CD4-positive, alpha-beta T cell (primary cell): ENCODE measurements around the gene AIMP2. TPM values are rescaled to one million over a fixed set of nuclear protein-coding genes. Genes with fewer than 3 reads are reported as not detected.
A peak's percentile ranks its signal among the peaks of the same experiment; 100 is the strongest.

ENCODE experiments used
- ATAC-seq: fragments of 200-7000 bp; cut with Tn5 transposase; one replicate; pipeline ENCODE4 v1.10.0; 2022; ENCODE audit warnings: mild to moderate bottlenecking; ENCODE audit not compliant: poor library complexity
- CTCF ChIA-PET: fragments of 350-600 bp; sonication (Branson Sonifier 250); formaldehyde crosslinking; loops from one replicate; lab custom pipeline; 2021; ENCODE audit warnings: antibody characterized with exemption, inconsistent platforms; lab: Charles Lee
- POLR2A ChIA-PET: fragments of 350-600 bp; sonication (Branson Sonifier 250); formaldehyde crosslinking; loops from one replicate; lab custom pipeline; 2021; ENCODE audit warnings: antibody characterized with exemption, inconsistent platforms; lab: Charles Lee
- DNase-seq, 14 experiments: peaks; one replicate each; pipeline ENCODE4 v3.0.0-alpha.2; 2013 to 2020; ENCODE audit warnings: mixed read lengths in 2 of 14
- H3K27ac ChIP-seq, 2 donors: one replicate each; pipeline versions ENCODE4 v1.5.1 to v1.7.0; 2013; ENCODE audit warnings: low read length in 2 of 2, low read depth in 1 of 2, mild to moderate bottlenecking in 1 of 2
- H3K27me3 ChIP-seq, 2 experiments: 1 replicate in 1 of 2; 2 replicates in 1 of 2; pipeline versions ENCODE4 v1.6.1 to v1.7.0; 2013; ENCODE audit warnings: low read length in 2 of 2, control low read depth in 1 of 2, mild to moderate bottlenecking in 1 of 2, moderate library complexity in 1 of 2; ENCODE audit not compliant: insufficient read depth in 2 of 2, control insufficient read depth in 1 of 2
- H3K36me3 ChIP-seq: one replicate; pipeline ENCODE4 v1.6.1; 2013; ENCODE audit warnings: low read length, control low read depth; ENCODE audit not compliant: insufficient read depth
- H3K4me1 ChIP-seq: one replicate; pipeline ENCODE4 v1.6.1; 2013; ENCODE audit warnings: low read length, control low read depth; ENCODE audit not compliant: insufficient read depth
- H3K4me3 ChIP-seq: one replicate; pipeline ENCODE4 v1.5.1; 2013; ENCODE audit warnings: mild to moderate bottlenecking, low read length, moderate library complexity
- H3K9me3 ChIP-seq, 2 experiments: 1 replicate in 1 of 2; 2 replicates in 1 of 2; pipeline versions ENCODE4 v1.6.1 to v1.7.0; 2013; ENCODE audit warnings: low read length in 2 of 2, mild to moderate bottlenecking in 2 of 2, control low read depth in 1 of 2, moderate library complexity in 1 of 2; ENCODE audit not compliant: control insufficient read depth in 1 of 2, insufficient read depth in 1 of 2
- H3K27ac Mint-ChIP-seq: one replicate; pipeline ENCODE4 v1.8.0; 2020; ENCODE audit warnings: mixed read lengths
- H3K27me3 Mint-ChIP-seq: one replicate; pipeline ENCODE4 v1.8.0; 2021; ENCODE audit warnings: mixed read lengths
- H3K36me3 Mint-ChIP-seq: one replicate; pipeline ENCODE4 v1.8.0; 2021; ENCODE audit warnings: low read depth, mixed read lengths
- H3K4me1 Mint-ChIP-seq: one replicate; pipeline ENCODE4 v1.8.0; 2021; ENCODE audit warnings: low read depth, mixed read lengths
- H3K4me3 Mint-ChIP-seq: one replicate; pipeline ENCODE4 v1.8.0; 2020; ENCODE audit warnings: mild to moderate bottlenecking, mixed read lengths
- H3K9me3 Mint-ChIP-seq: one replicate; pipeline ENCODE4 v1.8.0; 2020; ENCODE audit warnings: mixed read lengths
- CTCF ChIP-seq: fragments of 200-600 bp; IDR thresholded peaks from one replicate; pipeline ENCODE4 v1.8.0; 2022; ENCODE audit warnings: antibody characterized with exemption, mild to moderate bottlenecking
- intact Hi-C, 2 experiments: fragments of 100-400 bp; cut with DNase I in 1 of 2; cut with micrococcal nuclease in 1 of 2; formaldehyde crosslinking; loops; one replicate each; pipeline versions ENCODE4 v1.15.1 to v1.9.0; 2023 to 2025; cut with DNase I, micrococcal nuclease
- total RNA-seq, 174 experiments: library from RNA in 2 of 174; stranded (reverse) in 2 of 174; gene quantifications; one replicate each; pipeline ENCODE4 v1.2.3 and lab custom pipeline; 2021 to 2026

AIMP2 gene
- total RNA-seq, 2 experiments from 2014 or later: 4.3 to 5.4 TPM

- H3K27ac Mint-ChIP-seq: no peak overlapping the region
- ChIA-PET POLR2A (no interaction called here), CTCF (no interaction called here)
- intact Hi-C loops: no loop called here
- H3K36me3 Mint-ChIP-seq: peaks cover 83% of the 10 kb centered on the region
- no peaks in the 10 kb centered on the region for H3K9me3 Mint-ChIP-seq
- no peak overlapping the region for H3K4me3 Mint-ChIP-seq
- DNase-seq (no peak), ATAC-seq (no peak)
- H3K27me3 Mint-ChIP-seq: no peaks in the 10 kb centered on the region
- TF ChIP-seq CTCF: no peak
- Histone ChIP-seq H3K27ac (no peak overlapping the region), H3K4me3 (no peak overlapping the region), H3K27me3 (no peaks in the 10 kb centered on the region), H3K9me3 (no peaks in the 10 kb centered on the region), H3K4me1 (peaks cover 3% of the 10 kb centered on the region), H3K36me3 (peaks cover 56% of the 10 kb centered on the region)
- H3K4me1 Mint-ChIP-seq: peaks cover 7% of the 10 kb centered on the region
These were observed 23.6 kb downstream of the AIMP2 start for GRCh38 chr7:6032641-6033040.

GRCh38 chr7:6035165-6035564 is 26.1 kb downstream of the AIMP2 start:
- no peaks in the 10 kb centered on the region for H3K9me3 ChIP-seq
- H3K36me3 ChIP-seq: peaks cover 68% of the 10 kb centered on the region
- no peaks in the 10 kb centered on the region for H3K4me1 Mint-ChIP-seq
- no peaks in the 10 kb centered on the region for H3K27me3 Mint-ChIP-seq
- intact Hi-C loops: no loop called here
- peaks cover 3% of the 10 kb centered on the region for H3K4me1 ChIP-seq
- no peak for DNase-seq
- no peaks in the 10 kb centered on the region for H3K9me3 Mint-ChIP-seq
- ChIA-PET POLR2A (no interaction called here), CTCF (no interaction called here)
- no peaks in the 10 kb centered on the region for H3K27me3 ChIP-seq
- no peak for ATAC-seq
- TF ChIP-seq CTCF: no peak
- no peak overlapping the region for H3K4me3 ChIP-seq
- peaks cover 83% of the 10 kb centered on the region for H3K36me3 Mint-ChIP-seq
- H3K4me3 Mint-ChIP-seq: no peak overlapping the region
- no peak overlapping the region for H3K27ac ChIP-seq
- no peak overlapping the region for H3K27ac Mint-ChIP-seq

DNA sequence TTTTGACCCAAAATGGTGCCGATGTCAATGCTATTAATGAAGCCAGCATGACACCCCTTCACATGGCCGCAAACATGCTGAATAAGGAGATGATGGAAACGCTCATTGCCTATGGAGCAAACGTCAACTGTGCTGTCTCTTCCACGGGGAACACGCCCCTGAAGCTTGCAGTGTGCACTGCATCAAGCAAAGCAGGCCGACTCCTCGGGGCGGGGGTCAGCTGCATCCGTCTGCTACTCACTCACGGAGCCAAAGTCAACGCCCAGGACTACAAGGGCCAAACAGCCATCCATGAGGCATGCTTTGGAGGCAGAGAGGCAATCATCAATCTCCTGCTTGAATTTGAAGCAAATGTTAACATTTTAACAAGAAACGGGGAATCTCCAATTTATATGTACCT is 26.6 kb downstream of the AIMP2 start:
- Mint-ChIP-seq H3K27me3 (no peaks in the 10 kb centered on the region), H3K9me3 (no peaks in the 10 kb centered on the region), H3K36me3 (peaks cover 83% of the 10 kb centered on the region), H3K4me3 (no peak overlapping the region), H3K4me1 (no peaks in the 10 kb centered on the region), H3K27ac (peak overlapping the region; percentile 39)
- TF ChIP-seq CTCF: no peak
- ChIA-PET CTCF (no interaction called here), POLR2A (no interaction called here)
- no peak overlapping the region for H3K4me3 ChIP-seq
- DNase-seq (no peak), ATAC-seq (no peak)
- no peak overlapping the region for H3K27ac ChIP-seq
- H3K27me3 ChIP-seq: no peaks in the 10 kb centered on the region
- H3K4me1 ChIP-seq: peaks cover 3% of the 10 kb centered on the region
- intact Hi-C loops: no loop called here
- no peaks in the 10 kb centered on the region for H3K9me3 ChIP-seq
- H3K36me3 ChIP-seq: peaks cover 71% of the 10 kb centered on the region
